Kidney epithelial cell (primary cell): ENCODE data around the gene MED20. TPM values are rescaled to one million over a fixed set of nuclear protein-coding genes. Genes with fewer than 3 reads are reported as not detected.

Experiments
- DNase-seq: peaks from one replicate; pipeline ENCODE4 v3.0.0-alpha.2; 2010; ENCODE audit warnings: low read depth
- H3K27me3 ChIP-seq: 2 replicates; pipeline ENCODE4 v1.6.0; 2011; ENCODE audit warnings: low read length; ENCODE audit not compliant: control insufficient read depth, insufficient read depth
- H3K36me3 ChIP-seq: 2 replicates; pipeline ENCODE4 v1.5.1; 2011; ENCODE audit warnings: low read length; ENCODE audit not compliant: control insufficient read depth, insufficient read depth
- H3K4me3 ChIP-seq: 2 replicates; pipeline ENCODE4 v1.5.1; 2011; ENCODE audit warnings: low read depth, mild to moderate bottlenecking, control low read depth, low read length
- CTCF ChIP-seq: IDR thresholded peaks from 2 replicates; pipeline ENCODE4 v1.5.1; 2011; ENCODE audit warnings: mild to moderate bottlenecking, moderate library complexity, low read length, control low read depth, inconsistent platforms; ENCODE audit not compliant: insufficient read depth, poor library complexity, severe bottlenecking
- total RNA-seq: library from RNA; depleted of rRNA; stranded (reverse); fragments of >200 nt; gene quantifications from 2 replicates; pipeline ENCODE4 v1.2.3, GENCODE V29; 2015

The MED20 gene
- total RNA-seq, 1 donor from 2014 or later: 21.5 TPM

GRCh38 chr6:41909727-41910126, 11.2 kb downstream of the MED20 start:
- Histone ChIP-seq H3K4me3 (no peak overlapping the region), H3K36me3 (no peaks in the 10 kb centered on the region), H3K27me3 (no peaks in the 10 kb centered on the region)
- TF ChIP-seq CTCF: no peak
- no peak for DNase-seq

- no peak for DNase-seq
- no peaks in the 10 kb centered on the region for H3K36me3 ChIP-seq
- TF ChIP-seq CTCF: peak; percentile 31
- H3K4me3 ChIP-seq: no peak overlapping the region
- no peaks in the 10 kb centered on the region for H3K27me3 ChIP-seq
These were observed 18.9 kb downstream of the MED20 start for GRCh38 chr6:41901882-41902519.

- DNase-seq: no peak
- Histone ChIP-seq H3K4me3 (no peak overlapping the region), H3K36me3 (no peaks in the 10 kb centered on the region), H3K27me3 (no peaks in the 10 kb centered on the region)
- TF ChIP-seq CTCF: no peak
These were observed 20.1 kb downstream of the MED20 start for GRCh38 chr6:41900861-41901260.

GRCh38 chr6:41896281-41896680, 24.7 kb downstream of the MED20 start:
- no peak overlapping the region for H3K4me3 ChIP-seq
- no peaks in the 10 kb centered on the region for H3K36me3 ChIP-seq
- DNase-seq: no peak

GRCh38 chr6:41895300-41896233, 25.4 kb downstream of the MED20 start, which contains the start of gene USP49:
TSS of gene USP49 (minus strand) at chr6:41895375. CDS start at chr6:41806983, 88,392 bp downstream.
- H3K36me3 ChIP-seq: no peaks in the 10 kb centered on the region
- no peak for DNase-seq
- peak within 1 kb of the TSS; percentile 73 for H3K4me3 ChIP-seq
- no peak for TF ChIP-seq CTCF
- no peaks in the 10 kb centered on the region for H3K27me3 ChIP-seq

More at GRCh38 chr6:41896281-41896680, 24.7 kb downstream of the MED20 start:
- no peak for TF ChIP-seq CTCF
- no peaks in the 10 kb centered on the region for H3K27me3 ChIP-seq
